Activated CD8-positive, alpha-beta T cell treated with anti-CD3 and anti-CD28 coated beads, Interleukin-2, amount 10 ng/mL, durations not matched to agents 7 days and 5 days (primary cell): ENCODE data around the gene TIGD1. TPM values are rescaled to one million over a fixed set of nuclear protein-coding genes. Genes with fewer than 3 reads are reported as not detected.

Experiments
- ATAC-seq: fragments of 150-1000 bp; cut with Tn5 transposase; one replicate; pipeline ENCODE4 v1.10.0; 2021; ENCODE audit warnings: moderate library complexity
- CTCF ChIA-PET: fragments of 350-600 bp; sonication (Branson Sonifier 250); formaldehyde crosslinking; loops from one replicate; lab custom pipeline; 2021; ENCODE audit warnings: antibody characterized with exemption; lab: Charles Lee
- POLR2A ChIA-PET: fragments of 350-600 bp; sonication (Branson Sonifier 250); formaldehyde crosslinking; loops from one replicate; lab custom pipeline; 2021; ENCODE audit warnings: antibody characterized with exemption; lab: Charles Lee
- DNase-seq: peaks from one replicate; pipeline ENCODE4 v3.0.0-alpha.2; 2020
- H3K27ac Mint-ChIP-seq: one replicate; pipeline ENCODE4 v1.8.0; 2021; ENCODE audit warnings: mild to moderate bottlenecking, mixed read lengths
- H3K27me3 Mint-ChIP-seq: one replicate; pipeline ENCODE4 v1.8.0; 2021; ENCODE audit warnings: low read depth, mixed read lengths
- H3K36me3 Mint-ChIP-seq: one replicate; pipeline ENCODE4 v1.8.0; 2021; ENCODE audit warnings: low read depth, mixed read lengths
- H3K4me1 Mint-ChIP-seq: one replicate; pipeline ENCODE4 v1.8.0; 2021; ENCODE audit warnings: low read depth, mixed read lengths
- H3K4me3 Mint-ChIP-seq: one replicate; pipeline ENCODE4 v1.8.0; 2021; ENCODE audit warnings: mild to moderate bottlenecking, mixed read lengths
- H3K9me3 Mint-ChIP-seq: one replicate; pipeline ENCODE4 v1.8.0; 2022; ENCODE audit warnings: mixed read lengths; ENCODE audit not compliant: insufficient read depth
- total RNA-seq, 2 experiments: library from RNA; stranded (reverse); gene quantifications; one replicate each; pipeline ENCODE4 v1.2.3, GENCODE V29; 2021

TIGD1 gene
- total RNA-seq, 2 experiments from 2014 or later, result 7.5 to 7.7 TPM

DNA sequence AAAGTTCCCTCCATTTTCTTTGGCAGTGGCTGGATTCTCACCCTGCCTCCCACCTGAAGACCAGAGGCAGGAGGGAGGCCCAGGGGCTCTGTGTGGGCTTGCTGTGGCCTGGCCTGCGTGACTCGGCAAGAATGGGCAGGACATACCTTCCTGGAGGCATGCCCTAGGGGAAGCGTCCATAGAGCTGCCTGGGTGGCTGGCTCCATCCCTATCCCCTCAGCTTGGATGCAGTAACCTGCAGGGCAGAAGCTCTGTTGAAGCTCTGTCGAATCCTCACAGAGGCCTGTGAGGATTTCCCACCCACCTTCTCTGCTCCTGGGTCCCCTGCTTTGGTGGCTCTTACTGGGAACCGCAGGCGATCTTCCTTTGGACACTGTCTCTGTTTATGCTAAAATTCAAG lies 31.5 kb downstream of the TIGD1 start:
- H3K4me3 Mint-ChIP-seq, result no peak overlapping the region
- POLR2A ChIA-PET, result no interaction called here
- peaks cover 17% of the 10 kb centered on the region for H3K27me3 Mint-ChIP-seq
- CTCF ChIA-PET, result no interaction called here
- H3K9me3 Mint-ChIP-seq, result no peaks in the 10 kb centered on the region
- DNase-seq, result no peak
- no peak overlapping the region for H3K27ac Mint-ChIP-seq
- ATAC-seq, result no peak
- H3K4me1 Mint-ChIP-seq, result peaks cover 6% of the 10 kb centered on the region
- H3K36me3 Mint-ChIP-seq, result no peaks in the 10 kb centered on the region

DNA sequence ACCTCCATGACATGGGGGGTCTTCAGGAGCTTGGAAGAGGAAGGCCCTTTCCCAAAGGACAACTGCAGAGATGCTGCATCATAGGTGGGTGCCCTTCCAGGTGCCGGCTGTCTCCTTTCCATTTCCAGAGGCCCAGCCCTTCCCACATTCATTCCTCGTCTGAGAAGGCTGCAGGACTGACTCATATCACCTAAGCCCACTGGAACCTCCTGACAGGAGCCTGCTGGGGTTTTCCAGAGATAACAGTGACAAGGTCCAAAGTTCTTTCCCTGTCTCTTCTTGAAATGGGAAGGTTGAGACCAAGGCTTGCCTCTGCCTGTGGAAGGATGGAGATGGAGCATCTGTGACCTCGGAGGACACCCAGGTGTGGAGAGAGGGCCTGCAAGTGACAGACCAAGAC lies 33.8 kb downstream of the TIGD1 start:
- H3K4me1 Mint-ChIP-seq, result peaks cover 2% of the 10 kb centered on the region
- H3K27ac Mint-ChIP-seq, result no peak overlapping the region
- H3K27me3 Mint-ChIP-seq, result peaks cover 9% of the 10 kb centered on the region
- ATAC-seq (no peak), DNase-seq (no peak)
- H3K36me3 Mint-ChIP-seq, result no peaks in the 10 kb centered on the region
- H3K9me3 Mint-ChIP-seq, result no peaks in the 10 kb centered on the region
- ChIA-PET CTCF (no interaction called here), POLR2A (no interaction called here)
- no peak overlapping the region for H3K4me3 Mint-ChIP-seq

DNA sequence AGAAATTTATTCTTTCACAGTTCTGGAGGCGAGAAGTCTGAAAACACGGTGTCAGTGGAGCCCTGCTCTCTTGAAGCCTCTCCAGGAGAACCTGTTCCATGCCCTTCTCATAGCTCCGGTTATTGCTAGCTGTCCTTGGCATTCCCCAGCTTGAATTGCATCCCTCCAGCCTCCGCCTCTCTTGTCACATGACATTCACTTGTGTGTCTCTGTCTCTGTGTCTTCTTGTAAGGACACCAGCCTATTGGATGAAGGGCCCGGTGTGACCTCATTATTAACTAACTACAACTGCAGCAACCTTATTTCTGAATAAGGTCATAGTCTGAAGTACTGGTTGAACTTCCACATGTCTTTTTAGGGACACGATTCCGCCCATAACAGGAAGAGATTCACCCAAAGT lies 34.7 kb downstream of the TIGD1 start:
- ChIA-PET CTCF (no interaction called here), POLR2A (no interaction called here)
- DNase-seq (no peak), ATAC-seq (no peak)
- Mint-ChIP-seq H3K27ac (no peak overlapping the region), H3K36me3 (no peaks in the 10 kb centered on the region), H3K27me3 (peaks cover 6% of the 10 kb centered on the region), H3K9me3 (no peaks in the 10 kb centered on the region), H3K4me3 (no peak overlapping the region), H3K4me1 (no peaks in the 10 kb centered on the region)

DNA sequence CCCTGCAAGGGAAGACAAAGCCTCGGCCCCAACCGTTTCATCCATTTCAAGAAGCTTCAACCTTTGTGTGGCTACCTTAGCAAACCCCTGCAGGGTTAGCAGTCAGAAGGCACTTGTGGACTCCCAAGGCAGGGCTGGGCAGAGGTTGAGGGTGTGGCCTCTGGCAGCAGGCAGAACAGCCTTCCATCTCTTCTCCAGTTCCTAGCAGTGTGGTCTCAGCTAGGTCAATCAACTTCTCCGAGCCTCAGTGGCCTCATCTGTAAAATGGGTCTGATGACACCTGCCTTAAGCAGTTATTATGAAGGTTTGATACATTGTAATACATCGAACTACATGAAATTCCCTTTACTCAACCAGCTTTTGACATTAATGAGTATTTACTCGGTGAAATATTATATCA lies 37.0 kb downstream of the TIGD1 start:
- DNase-seq (no peak), ATAC-seq (no peak)
- Mint-ChIP-seq H3K9me3 (no peaks in the 10 kb centered on the region), H3K27me3 (peaks cover 4% of the 10 kb centered on the region), H3K4me3 (no peak overlapping the region), H3K27ac (no peak overlapping the region), H3K4me1 (no peaks in the 10 kb centered on the region), H3K36me3 (no peaks in the 10 kb centered on the region)
- ChIA-PET CTCF (no interaction called here), POLR2A (no interaction called here)

DNA sequence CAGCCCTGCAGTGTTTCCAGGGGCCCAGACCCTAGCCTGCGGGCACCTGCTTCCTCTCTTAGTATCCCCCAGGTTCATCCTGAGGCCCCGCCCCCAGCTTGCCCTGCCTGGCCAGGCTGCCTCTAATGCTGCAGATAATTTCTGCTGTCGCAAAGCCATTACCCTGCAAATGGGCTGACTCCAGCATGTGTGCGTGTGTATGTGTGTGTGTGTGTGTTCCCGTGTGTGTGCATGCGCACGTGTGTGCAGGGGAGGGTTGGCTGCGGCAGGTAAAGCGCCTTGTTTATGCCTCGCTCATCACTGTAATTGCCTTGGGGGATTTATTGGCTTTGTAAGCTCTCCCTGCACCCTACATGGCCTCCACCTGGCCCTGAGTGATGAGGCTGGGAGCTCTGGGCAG lies 37.8 kb downstream of the TIGD1 start:
- no peak for ATAC-seq

DNA sequence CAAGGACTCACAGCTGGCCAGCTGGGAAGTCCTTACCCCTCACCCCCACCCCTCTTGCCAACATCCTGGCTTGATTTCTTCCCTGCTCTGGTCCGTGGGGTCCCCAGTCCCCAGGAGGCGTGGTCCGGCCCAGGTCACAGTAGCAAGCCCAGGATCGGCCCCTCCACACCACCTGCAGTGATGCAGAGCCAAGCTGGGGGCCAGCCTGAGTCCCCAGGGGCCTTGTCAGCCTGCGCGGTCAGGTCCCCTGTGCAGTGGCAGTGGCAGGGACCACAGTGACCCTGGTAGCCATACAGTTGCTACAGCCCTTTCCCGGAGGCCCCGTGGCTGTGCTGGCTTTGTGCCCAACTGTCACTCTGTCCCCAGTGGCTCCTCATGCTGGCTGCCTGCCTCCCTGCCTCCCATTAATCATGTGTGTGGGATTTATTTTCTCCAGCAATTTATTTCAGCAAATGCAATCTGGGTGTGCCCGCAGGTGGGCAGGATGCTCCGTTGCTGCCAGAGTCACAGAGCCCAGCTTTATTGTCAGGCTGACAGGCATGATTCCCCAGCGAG lies 38.9 kb downstream of the TIGD1 start:
- ATAC-seq (no peak), DNase-seq (no peak)
- CTCF ChIA-PET, result no interaction called here
- no peaks in the 10 kb centered on the region for H3K4me1 Mint-ChIP-seq
- POLR2A ChIA-PET, result no interaction called here
- H3K9me3 Mint-ChIP-seq, result no peaks in the 10 kb centered on the region
- no peak overlapping the region for H3K4me3 Mint-ChIP-seq
- no peak overlapping the region for H3K27ac Mint-ChIP-seq
- peaks cover 2% of the 10 kb centered on the region for H3K27me3 Mint-ChIP-seq
- H3K36me3 Mint-ChIP-seq, result no peaks in the 10 kb centered on the region

More for the DNA sequence above, 37.8 kb downstream of the TIGD1 start:
- no peak overlapping the region for H3K4me3 Mint-ChIP-seq
- CTCF ChIA-PET, result no interaction called here
- POLR2A ChIA-PET, result interaction anchor here (0.6 kb wide), 1 partner anchor 123 kb away, joined by 3 read pairs; no protein-coding TSS in a partner anchor
- H3K36me3 Mint-ChIP-seq, result no peaks in the 10 kb centered on the region
- no peaks in the 10 kb centered on the region for H3K9me3 Mint-ChIP-seq
- no peak overlapping the region for H3K27ac Mint-ChIP-seq
- no peaks in the 10 kb centered on the region for H3K4me1 Mint-ChIP-seq
- peaks cover 4% of the 10 kb centered on the region for H3K27me3 Mint-ChIP-seq
- DNase-seq, result no peak

DNA sequence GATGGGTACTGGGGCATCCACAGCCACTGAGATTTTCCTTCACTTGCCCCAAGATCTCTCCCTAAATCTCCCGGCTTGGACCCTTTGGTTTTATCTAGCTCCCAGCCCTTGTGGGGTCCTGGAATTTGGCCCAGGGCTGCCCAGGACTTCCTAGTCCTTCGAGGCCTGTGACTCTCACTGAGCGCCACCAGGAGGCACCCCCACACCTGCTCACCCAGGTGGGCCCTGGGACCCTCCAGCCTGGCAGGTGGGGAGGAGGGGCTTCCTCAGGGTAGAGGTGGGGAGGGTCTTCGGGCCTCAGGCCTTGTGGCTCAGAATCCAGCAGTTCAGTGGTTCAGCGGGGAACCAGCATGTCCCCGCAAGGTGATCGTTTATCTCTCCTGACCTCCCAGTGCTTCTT lies 42.1 kb downstream of the TIGD1 start:
- ChIA-PET CTCF (no interaction called here), POLR2A (no interaction called here)
- no peaks in the 10 kb centered on the region for H3K9me3 Mint-ChIP-seq
- H3K27ac Mint-ChIP-seq, result no peak overlapping the region
- ATAC-seq (no peak), DNase-seq (no peak)
- peaks cover 27% of the 10 kb centered on the region for H3K27me3 Mint-ChIP-seq
- no peaks in the 10 kb centered on the region for H3K36me3 Mint-ChIP-seq
- no peak overlapping the region for H3K4me3 Mint-ChIP-seq
- H3K4me1 Mint-ChIP-seq, result no peaks in the 10 kb centered on the region

DNA sequence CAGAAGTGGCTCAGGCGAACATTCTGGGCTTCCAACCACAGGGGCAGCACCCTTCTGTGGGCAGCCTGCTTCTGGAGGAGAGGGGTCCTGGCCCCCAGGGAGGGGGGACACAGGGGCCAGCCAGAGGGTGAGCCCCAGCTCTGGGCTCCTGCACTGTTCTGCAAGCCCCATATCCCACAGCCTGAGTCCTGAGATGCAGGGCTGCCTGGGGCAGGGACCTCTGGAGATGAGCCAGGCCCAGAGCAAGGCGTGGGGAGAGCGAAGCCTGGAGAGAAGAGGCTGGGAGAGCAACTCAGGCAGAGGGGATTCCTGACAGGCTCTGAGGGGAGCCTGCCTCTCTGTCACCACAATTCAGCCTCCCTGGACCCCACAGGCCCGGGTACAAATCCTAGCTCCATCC lies 43.6 kb downstream of the TIGD1 start:
- Mint-ChIP-seq H3K4me3 (no peak overlapping the region), H3K27me3 (peaks cover 37% of the 10 kb centered on the region), H3K36me3 (no peaks in the 10 kb centered on the region), H3K9me3 (no peaks in the 10 kb centered on the region), H3K4me1 (peaks cover 2% of the 10 kb centered on the region), H3K27ac (no peak overlapping the region)
- no peak for DNase-seq
- ChIA-PET CTCF (no interaction called here), POLR2A (no interaction called here)
- ATAC-seq, result no peak

DNA sequence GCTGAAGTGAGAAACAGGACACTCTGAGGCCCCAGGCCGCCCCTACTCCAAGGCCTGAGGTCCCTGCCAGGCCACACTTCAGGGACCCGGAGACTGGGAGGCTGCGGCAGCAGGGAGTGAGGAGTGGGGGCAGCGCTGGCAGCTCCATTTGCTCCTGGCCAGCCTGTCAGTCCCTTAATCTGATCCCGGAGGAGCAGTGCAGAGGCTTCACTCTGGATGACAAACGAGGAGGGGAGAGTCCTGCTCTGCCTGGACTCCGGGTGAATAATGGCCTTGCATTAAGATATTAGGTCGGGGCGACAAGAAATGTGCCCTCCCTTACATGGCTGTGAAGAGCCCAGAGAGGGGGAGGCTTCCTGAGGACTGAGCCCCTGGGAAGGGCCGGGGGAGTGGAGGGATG lies 44.5 kb downstream of the TIGD1 start:
- Mint-ChIP-seq H3K4me1 (peaks cover 2% of the 10 kb centered on the region), H3K4me3 (no peak overlapping the region), H3K36me3 (no peaks in the 10 kb centered on the region), H3K27ac (no peak overlapping the region), H3K27me3 (peaks cover 40% of the 10 kb centered on the region), H3K9me3 (no peaks in the 10 kb centered on the region)
- ATAC-seq (no peak), DNase-seq (no peak)
- ChIA-PET CTCF (no interaction called here), POLR2A (no interaction called here)

DNA sequence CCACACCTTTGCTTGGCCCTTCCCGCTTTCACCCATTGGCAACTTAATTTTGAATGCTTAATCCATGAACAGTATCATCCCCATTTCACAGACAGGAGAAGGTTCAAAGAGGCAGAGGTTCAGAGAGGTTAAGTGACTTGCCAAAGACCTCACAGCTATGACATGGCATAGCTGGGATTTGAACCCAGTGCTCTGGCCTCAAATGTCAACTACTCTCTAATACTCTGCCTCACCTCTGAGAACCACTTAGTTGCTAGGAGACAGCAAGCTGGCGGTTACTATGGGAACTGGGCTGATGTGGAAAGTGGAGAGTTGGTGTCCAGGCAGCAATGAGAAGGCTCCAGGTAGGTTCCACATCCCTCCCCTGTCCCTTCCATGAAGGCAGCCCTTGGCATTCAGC lies 45.9 kb downstream of the TIGD1 start:
- no peak overlapping the region for H3K4me3 Mint-ChIP-seq
- no peaks in the 10 kb centered on the region for H3K9me3 Mint-ChIP-seq
- POLR2A ChIA-PET, result no interaction called here
- ATAC-seq, result no peak
- H3K4me1 Mint-ChIP-seq, result peaks cover 2% of the 10 kb centered on the region
- CTCF ChIA-PET, result no interaction called here
- no peaks in the 10 kb centered on the region for H3K36me3 Mint-ChIP-seq
- no peak for DNase-seq
- H3K27ac Mint-ChIP-seq, result no peak overlapping the region
- H3K27me3 Mint-ChIP-seq, result peaks cover 38% of the 10 kb centered on the region

DNA sequence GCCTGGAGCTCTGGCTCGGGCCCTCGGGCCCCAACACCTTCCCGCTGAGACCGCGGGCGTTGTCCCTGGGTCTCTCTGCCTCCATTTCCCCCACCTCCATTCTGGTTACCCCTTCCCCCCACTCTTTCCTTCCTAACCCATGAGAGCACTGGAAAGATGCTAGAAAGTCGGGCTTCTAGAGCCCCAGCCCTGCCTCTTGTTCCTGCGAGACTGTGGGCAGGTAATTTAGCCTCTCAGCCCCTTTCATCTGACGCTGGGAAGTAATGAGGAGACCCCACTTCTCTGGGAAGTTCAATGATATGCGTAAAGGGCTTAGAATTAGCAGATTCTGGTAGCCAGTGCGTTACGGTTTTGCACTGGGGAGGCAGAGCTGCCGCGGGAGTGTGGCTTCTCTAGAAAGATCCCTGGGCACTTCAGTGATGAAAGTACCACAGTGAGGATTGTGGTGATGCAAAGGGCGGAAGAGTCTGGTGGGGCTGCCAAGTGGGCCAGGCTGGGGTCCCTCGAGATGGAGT lies 46.5 kb downstream of the TIGD1 start:
- H3K27ac Mint-ChIP-seq, result no peak overlapping the region
- ATAC-seq, result no peak
- no peaks in the 10 kb centered on the region for H3K9me3 Mint-ChIP-seq
- peaks cover 2% of the 10 kb centered on the region for H3K4me1 Mint-ChIP-seq
- CTCF ChIA-PET, result no interaction called here
- POLR2A ChIA-PET, result interaction anchor here (0.6 kb wide), 1 partner anchor 33 kb away, joined by 3 read pairs; no protein-coding TSS in a partner anchor
- no peak overlapping the region for H3K4me3 Mint-ChIP-seq
- no peak for DNase-seq
- H3K27me3 Mint-ChIP-seq, result peaks cover 40% of the 10 kb centered on the region
- no peaks in the 10 kb centered on the region for H3K36me3 Mint-ChIP-seq

DNA sequence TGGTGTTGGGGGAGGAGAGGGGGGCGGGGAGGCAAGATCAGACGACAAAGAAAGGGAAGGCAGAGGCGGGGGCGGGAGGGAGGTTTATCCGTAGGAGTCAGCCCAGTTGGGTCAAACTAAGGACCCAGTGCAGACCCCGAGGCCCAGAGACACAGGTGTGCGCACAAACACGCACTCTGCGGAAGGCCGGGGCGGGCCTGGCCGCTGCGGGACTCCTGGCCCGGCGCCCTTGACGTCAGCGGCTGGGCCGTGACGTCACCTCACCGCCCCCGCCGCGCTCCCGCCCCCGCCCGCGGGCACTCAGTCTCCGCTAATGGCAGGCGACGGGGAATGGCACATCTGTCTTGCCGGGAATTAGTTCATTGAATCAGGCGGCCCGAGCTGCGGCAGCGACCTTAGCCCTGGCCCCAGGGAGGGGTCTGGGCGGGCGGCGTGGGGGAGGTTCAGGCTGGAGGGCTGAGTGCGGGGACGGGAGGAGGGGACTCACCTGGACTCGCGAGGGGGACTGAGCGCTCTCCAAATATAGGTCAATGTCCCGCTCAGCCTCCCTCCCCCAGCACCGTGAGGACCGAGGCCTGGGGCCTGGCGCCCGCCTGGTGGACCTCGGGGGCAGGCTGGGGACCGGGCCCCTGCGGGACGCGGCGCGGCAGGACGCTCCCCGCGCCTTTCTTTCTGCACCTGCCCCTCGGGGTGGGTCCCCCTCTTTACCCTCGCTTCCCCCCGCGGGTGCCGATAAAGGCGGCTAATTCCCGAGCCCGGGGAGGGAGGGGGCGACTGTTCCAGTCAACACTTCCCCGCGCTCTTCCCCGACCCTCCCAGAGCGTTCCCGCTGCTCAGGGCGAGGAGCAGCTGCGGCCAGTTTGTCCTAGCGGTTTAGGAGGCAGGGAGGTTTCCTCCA lies 47.2 kb downstream of the TIGD1 start:
- no peak overlapping the region for H3K27ac Mint-ChIP-seq
- ChIA-PET POLR2A (interaction anchor here (0.6 kb wide), 1 partner anchor 32 kb away, joined by 3 read pairs; no protein-coding TSS in a partner anchor), CTCF (no interaction called here)
- peaks cover 2% of the 10 kb centered on the region for H3K4me1 Mint-ChIP-seq
- H3K27me3 Mint-ChIP-seq, result peaks cover 42% of the 10 kb centered on the region
- H3K36me3 Mint-ChIP-seq, result no peaks in the 10 kb centered on the region
- H3K9me3 Mint-ChIP-seq, result no peaks in the 10 kb centered on the region
- ATAC-seq (no peak), DNase-seq (no peak)
- H3K4me3 Mint-ChIP-seq, result peak overlapping the region; percentile 18
